Transverse colon (tissue), 3 donors: ENCODE data around the gene TMEM62.

Source experiments
- POLR2A ChIP-seq: fragments of 450-650 bp; IDR thresholded peaks from one replicate; pipeline ENCODE4 v1.6.1; 2016; ENCODE audit warnings: antibody characterized with exemption, mild to moderate bottlenecking, moderate library complexity
- TF ChIP-seq, protein P1 (sequence below), 5 experiments: fragments of 200-600 bp in 3 of 5; fragments of 450-650 bp in 2 of 5; sonication (generic) in 3 of 5; IDR thresholded peaks; 1 replicate in 2 of 5; 2 replicates in 3 of 5; pipeline ENCODE4 v1.5.1; 2016 to 2017; ENCODE audit warnings: antibody characterized with exemption in 5 of 5, inconsistent platforms in 3 of 5, mild to moderate bottlenecking in 2 of 5, moderate library complexity in 1 of 5

- TF ChIP-seq, protein P1, sequence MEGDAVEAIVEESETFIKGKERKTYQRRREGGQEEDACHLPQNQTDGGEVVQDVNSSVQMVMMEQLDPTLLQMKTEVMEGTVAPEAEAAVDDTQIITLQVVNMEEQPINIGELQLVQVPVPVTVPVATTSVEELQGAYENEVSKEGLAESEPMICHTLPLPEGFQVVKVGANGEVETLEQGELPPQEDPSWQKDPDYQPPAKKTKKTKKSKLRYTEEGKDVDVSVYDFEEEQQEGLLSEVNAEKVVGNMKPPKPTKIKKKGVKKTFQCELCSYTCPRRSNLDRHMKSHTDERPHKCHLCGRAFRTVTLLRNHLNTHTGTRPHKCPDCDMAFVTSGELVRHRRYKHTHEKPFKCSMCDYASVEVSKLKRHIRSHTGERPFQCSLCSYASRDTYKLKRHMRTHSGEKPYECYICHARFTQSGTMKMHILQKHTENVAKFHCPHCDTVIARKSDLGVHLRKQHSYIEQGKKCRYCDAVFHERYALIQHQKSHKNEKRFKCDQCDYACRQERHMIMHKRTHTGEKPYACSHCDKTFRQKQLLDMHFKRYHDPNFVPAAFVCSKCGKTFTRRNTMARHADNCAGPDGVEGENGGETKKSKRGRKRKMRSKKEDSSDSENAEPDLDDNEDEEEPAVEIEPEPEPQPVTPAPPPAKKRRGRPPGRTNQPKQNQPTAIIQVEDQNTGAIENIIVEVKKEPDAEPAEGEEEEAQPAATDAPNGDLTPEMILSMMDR (IDR thresholded peaks at IDR 0.05): no peak
- no peak for TF ChIP-seq POLR2A
These were observed 17.0 kb downstream of the TMEM62 start for GRCh38 chr15:43150191-43150929.
